Endometrial microvascular endothelial cells (primary cell): Measurements from ENCODE around the gene POU2F3. TPM values are rescaled to one million over a fixed set of nuclear protein-coding genes. Genes with fewer than 3 reads are reported as not detected.

Experiments used
- in situ Hi-C: cut with HindIII; loops from 2 replicates; pipeline ENCODE4 v1.10.0; 2017; ENCODE audit warnings: low sequenced_read_pairs, low pct_unique_long_range_greater_than_20kb; ENCODE audit errors: inconsistent ontology term
- total RNA-seq: library from RNA; depleted of rRNA; stranded (reverse); fragments of >200 nt; gene quantifications from one replicate; pipeline ENCODE4 v1.2.3, GENCODE V29; 2015; ENCODE audit errors: inconsistent ontology term

The POU2F3 gene
- total RNA-seq, 1 donor from 2014 or later: 0.93 TPM

DNA sequence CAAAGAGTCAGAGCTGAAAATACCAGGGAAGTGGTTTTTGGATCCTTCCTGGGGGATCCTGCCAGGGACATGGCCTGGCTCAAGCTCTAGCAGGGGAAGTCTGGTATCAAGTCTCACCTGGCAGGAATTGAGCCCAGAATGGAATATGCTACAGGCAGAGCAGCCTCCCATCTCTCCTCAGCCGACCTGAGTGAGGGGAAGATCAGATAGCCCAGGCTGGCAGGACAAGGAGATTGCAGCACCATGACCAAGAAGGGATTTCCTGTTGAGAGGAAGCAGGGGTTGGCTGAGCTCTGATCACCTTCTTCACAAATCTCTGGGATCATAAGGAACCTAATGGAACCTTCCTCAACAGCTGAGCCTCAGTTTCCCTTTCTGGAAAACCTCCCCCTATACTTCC lies 16.1 kb upstream of the POU2F3 start:
- in situ Hi-C loops: no loop called here

GRCh38 chr11:120224361-120224760 lies 15.6 kb upstream of the POU2F3 start:
- in situ Hi-C loops: no loop called here

DNA sequence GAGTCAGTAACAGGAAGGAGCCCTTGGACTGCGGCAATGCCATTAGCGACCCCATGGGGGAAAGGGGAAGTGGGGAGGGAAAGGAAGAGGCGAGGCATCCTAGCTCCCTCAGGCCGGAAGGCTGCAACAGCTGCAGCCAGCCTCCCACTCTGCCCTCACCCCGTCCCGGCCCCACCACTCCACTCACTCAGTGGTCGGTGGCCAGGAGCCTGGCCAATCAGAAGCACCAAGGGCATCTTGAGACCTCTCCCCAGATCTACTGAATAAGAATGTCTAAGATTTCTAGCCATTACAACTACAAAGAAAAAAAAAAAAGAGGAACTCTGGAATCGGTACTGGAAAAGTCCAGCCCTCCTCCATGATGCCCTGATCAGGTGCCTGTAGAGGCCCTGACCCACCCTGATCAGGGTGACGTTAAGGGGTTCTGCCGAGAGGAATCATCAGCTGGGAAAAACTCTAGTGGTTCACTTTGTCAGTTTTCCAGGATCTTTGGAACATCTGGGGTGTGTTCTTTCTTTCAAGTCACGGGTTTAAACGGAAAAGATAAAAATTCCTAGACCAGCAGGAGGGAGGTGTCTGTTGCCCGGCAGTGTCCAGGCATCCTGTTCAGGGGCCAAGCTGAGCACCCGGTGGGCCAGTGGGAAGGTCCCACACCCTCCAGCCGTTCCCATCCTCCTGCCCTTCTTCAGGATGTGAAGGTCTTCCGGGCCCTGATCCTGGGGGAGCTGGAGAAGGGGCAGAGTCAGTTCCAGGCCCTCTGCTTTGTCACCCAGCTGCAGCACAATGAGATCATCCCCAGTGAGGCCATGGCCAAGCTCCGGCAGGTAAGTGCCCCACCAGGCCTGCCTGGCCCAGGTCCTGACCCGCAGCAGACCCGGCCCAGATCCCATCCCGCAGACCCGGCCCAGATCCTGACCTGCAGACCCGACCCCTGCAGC lies 14.7 kb upstream of the POU2F3 start:
- in situ Hi-C loops: no loop called here

- in situ Hi-C loops: no loop called here
Measured at GRCh38 chr11:120226242-120226641, 13.7 kb upstream of the POU2F3 start.

GRCh38 chr11:120226714-120227113 lies 13.2 kb upstream of the POU2F3 start:
- in situ Hi-C loops: no loop called here

DNA sequence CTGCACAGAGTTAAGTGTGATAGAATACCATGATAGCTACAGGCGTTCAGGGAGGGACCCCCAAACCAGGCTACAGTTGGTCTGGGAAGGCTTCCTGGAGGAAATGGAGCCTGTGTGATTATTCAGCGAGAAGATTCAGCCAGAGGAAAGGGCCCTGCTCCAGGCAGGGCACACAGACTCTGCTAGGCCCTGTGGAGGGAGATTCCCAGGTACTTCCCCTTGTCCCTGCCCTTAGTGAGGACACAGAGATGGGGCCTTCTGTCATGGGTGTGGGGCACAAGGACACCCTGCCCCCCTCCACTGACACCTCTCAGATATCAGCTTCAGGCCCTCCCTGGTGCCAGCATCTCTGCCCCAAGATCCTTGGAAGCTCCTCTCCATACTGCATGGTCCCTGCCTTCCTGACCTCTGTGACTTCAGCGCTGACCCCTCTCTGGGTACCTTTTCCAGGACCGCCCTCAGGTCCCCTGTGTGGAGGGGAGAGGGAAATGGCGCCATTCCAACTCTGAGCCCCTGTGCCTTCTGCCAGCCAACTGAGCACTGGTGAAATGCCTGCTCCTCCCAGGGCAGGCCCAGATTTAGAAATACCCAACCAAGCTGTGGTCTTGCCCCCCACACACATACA lies 12.6 kb upstream of the POU2F3 start:
- in situ Hi-C loops: no loop called here

DNA sequence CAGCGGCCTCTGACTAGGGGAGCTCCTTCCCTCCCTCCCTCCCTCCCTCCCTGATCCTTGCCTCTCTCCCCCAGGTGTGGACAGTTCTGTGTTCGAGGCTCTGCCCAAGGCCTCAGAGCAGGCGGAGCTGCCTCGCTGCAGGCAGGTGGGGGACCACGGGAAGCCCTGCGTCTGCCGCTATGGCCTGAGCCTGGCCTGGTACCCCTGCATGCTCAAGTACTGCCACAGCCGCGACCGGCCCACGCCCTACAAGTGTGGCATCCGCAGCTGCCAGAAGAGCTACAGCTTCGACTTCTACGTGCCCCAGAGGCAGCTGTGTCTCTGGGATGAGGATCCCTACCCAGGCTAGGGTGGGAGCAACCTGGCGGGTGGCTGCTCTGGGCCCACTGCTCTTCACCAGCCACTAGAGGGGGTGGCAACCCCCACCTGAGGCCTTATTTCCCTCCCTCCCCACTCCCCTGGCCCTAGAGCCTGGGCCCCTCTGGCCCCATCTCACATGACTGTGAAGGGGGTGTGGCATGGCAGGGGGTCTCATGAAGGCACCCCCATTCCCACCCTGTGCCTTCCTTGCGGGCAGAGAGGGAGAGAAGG lies 11.1 kb upstream of the POU2F3 start:
- in situ Hi-C loops: no loop called here

DNA sequence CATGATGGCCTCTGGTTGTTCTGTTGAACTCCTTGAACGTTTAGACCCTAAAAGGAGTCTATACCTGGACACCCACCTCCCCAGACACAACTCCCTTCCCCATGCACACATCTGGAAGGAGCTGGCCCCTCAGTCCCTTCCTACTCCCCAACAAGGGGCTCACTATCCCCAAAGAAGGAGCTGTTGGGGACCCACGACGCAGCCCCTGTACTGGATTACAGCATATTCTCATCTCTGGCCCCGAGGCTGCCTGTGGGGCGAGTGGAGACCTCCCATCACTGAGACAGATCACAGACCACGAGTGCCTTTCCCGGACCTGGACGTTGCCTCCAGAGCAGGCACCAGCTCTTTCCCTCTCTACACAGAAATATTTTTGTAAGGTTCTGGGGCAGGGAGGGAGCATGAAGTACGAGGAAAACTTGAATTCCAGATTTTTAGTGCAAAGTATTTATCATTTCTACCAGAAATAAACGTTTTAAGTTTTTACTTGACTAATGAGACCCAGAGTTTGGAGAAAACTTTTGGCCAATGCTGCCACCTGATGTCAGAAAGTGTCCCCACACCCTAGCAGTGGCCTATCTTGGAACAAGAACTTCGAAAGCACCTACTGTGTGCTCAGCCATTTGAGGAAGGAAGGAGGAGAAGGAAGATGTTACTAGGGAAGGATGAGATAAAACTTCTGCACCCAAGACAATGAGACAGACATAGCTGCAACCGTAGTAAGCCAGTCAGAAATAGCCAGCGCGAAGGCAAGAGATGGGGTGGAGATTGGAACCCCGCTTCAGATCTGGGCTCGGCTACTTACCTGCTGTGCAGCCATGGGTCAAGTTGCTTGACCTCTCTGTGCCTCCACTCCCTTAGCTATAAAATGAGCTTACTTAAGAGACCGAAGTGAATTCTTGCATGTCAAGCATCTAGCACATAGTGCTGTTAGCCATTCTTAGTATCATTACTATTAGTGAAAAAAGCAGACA lies 10.2 kb upstream of the POU2F3 start:
- in situ Hi-C loops: no loop called here

DNA sequence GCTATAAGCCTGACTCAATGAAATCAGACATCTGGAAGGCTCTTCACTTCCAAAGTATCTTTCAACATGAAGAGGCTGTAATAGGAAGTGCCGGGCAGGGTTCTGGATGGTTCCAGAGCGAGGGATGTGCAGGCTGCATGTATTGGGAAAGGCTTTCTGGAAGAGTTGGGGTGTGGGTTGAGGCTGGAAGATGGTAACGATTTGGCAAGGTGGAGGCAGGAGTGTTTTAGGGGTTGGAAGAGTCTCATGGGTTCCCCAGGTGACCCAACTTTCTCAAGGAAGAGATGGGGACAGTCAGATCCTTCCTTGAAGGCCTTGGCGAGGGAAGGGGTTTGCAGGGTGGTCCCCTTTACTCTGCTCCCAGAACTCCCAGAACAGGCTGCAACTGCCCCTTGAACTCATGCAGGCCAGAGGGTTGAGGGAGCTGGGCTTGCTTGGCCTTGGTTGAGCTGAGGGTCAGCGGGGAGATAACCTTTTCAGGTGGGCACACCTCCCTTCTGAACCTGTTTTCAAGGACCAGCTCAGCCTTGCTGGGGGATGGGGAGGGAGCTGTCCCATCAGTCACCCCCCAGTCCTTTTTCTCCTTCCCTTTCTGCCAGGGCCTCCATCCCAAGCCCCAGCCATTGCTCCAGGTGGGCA lies 9.4 kb upstream of the POU2F3 start:
- in situ Hi-C loops: no loop called here

- in situ Hi-C loops: no loop called here
Measured at GRCh38 chr11:120231963-120232362, 8.0 kb upstream of the POU2F3 start.

- in situ Hi-C loops: no loop called here
Measured at GRCh38 chr11:120233207-120233803, 6.6 kb upstream of the POU2F3 start.

GRCh38 chr11:120235024-120235628 lies 4.8 kb upstream of the POU2F3 start:
- in situ Hi-C loops: no loop called here

GRCh38 chr11:120236169-120237107 lies 3.5 kb upstream of the POU2F3 start:
- in situ Hi-C loops: no loop called here

DNA sequence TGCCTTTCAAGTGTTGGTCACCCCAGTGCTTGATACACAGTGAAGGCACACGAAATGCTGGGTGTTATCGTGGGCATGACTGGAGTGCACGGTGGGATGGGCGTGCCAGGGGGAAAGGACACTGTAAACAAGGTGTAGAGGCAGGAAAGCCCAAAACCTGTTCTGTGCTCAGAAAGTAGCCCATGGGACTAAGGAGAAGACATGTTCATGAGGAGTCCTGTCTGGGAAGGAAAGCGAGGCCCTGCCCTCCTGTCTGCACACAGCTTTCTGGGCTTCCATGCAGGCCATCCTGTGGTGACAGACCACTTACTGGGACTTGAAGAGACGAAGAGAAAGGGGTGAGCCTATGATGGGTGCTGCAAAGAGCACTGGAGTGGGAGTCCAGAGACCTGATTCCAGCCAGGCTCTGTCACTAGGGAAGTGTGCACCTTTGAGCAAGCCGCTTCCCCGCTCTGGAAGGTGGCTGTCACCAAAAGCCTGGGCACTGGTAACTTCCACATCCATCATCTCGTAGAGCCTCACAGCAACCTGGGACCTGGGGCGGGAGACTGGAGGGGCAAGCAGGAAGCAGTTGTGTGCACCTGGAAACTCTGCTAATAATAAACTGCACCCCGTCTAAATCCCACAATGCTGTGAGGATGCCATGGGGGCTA lies 846 bp upstream of the POU2F3 start:
- in situ Hi-C loops: no loop called here

GRCh38 chr11:120240866-120241265 lies 926 bp downstream of the POU2F3 start:
- in situ Hi-C loops: no loop called here

GRCh38 chr11:120241277-120241676 lies 1.3 kb downstream of the POU2F3 start:
- in situ Hi-C loops: no loop called here
